HG02970 (cell line): Measurements from ENCODE around the gene ARHGEF10L.
"Not testable (repeated sequence)": the region's sequence is repeated elsewhere in the genome, so short reads cannot be mapped to it uniquely, and the experiment has no call there.

Experiments
- ATAC-seq: cut with Tn5 transposase; IDR thresholded peaks from one replicate; pipeline ENCODE4 v1.9.1; 2021; ENCODE audit warnings: mild to moderate bottlenecking, moderate library complexity, moderate number of reproducible peaks; ENCODE audit not compliant: unreplicated experiment, low FRiP score

The ARHGEF10L gene

DNA sequence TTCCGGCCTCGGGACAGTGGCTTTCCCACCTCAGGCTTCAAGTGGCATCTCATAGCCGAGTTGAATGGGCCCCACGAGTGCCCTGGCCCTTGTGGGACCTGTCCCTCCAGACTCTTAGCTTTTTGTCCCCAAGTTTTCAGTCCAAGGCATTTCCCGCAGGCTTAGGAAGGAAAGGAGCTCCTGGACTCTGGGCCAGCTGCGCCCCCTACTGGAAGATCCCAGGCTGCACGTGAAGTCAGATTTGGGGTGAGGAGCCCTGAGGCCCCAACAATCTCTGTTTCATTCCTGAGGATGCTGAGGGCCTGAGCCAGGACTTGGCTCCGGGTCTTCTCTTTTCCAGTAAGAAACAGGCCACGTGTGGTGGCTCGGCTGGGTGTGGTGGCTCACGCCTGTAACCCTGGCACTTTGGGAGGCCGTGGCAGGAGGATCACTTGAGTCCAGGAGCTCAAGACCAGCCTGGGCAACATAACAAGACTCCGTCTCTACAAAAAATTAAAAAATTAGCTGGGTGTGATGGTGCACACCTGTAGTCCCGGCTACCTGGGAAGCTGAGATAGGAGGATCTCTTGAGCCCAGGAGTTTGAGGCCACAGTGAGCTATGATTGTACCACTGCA is 67.4 kb downstream of the ARHGEF10L start:
- no peak for ATAC-seq

DNA sequence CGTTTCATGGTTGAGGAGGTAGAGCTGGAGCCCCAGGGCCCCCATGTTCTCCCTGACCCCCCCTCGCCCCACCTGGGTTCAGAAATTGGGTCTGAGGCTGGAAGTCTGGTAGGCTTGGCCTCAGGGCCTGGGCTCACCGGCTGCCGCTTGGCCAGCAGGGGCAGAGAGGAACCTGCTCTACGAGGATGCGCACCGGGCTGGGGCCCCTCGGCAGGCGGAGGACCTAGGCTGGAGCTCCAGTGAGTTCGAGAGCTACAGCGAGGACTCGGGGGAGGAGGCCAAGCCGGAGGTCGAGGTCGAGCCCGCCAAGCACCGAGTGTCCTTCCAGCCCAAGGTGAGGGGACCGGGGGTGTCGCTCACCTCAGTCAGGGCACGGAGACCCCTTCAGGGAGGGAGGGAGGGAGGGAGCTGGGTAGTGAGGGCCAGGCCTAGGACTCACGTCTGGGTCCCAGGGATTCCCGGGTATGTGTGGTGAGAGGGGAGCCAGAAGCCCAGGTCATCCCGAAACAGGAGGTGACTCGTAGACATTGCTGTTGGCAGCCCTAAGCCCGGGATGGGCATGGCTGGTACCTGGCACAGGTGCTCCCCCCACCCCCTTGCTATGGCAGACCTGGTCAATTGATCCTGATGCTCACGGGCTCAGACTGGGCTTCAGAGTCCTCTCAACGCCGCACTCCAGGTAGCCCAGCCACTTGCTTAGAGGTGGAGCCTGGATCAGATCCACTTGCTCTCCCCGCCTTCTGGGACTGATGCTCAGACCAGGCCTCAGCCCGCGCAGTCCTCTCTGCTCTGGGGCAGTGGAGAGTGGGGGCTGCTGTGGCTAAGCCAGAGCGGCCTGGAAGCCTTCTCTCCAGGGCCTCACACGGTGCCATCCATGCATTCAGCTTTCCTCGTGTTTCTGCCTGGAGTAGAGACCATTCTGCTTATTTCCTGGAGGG is 68.4 kb downstream of the ARHGEF10L start:
- ATAC-seq, result no peak

DNA sequence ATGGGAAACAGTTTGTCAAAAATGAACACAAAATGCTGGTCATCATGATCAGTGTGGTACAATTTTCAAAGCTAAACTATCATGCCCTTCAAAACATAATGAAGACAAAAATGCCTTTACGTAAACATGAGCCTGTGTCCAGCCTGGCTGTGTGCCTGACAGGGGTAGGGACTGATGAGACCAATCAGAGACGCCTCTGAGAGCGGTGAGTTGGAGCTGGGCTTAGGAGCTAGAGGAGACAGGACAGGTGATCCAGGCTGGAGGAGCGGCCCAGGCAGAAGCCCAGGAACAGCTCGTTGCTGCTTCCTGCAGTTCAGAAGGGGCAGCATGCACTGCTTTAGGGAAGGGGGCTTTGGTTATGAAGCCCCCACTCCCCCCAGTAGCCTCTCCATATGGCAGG is 70.0 kb downstream of the ARHGEF10L start:
- no peak for ATAC-seq

DNA sequence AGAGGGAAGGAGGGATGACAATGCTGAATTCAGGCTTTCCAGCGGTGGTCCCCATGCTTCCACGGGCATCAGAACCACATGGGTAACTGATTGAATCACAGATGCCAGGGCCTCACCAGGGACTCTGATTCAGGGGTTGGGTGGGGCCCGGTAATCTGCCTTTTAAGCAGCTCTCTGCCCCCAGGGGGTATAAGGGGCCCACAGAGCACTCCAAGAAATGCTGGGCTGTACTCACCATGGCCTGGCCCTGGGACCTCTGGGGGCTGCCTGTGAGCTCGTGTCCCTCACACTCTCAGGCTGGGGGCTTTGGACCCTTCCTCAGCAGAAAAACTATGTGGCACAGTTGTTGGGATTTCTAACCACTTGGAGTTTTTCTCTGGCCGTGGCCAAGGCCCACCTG is 70.6 kb downstream of the ARHGEF10L start:
- ATAC-seq, result no peak

DNA sequence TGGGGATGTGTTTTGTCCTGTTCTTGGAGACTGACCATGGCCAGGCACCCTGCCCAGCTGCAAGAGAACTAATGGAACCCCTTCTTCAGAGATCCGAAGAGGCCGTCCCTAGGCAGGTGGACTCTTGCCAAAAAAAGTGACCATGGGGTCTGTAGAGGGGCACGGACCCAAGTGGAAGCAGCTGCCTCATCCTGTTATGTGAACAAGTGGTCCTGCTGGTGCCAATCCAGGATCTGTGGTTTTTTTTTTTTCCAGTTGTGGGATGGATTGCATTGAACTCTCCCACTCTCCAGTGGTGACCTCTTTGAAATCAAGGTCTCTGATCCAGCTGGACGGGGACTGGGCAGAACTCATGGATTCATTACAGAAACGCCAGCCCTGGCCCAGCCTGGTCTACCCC is 71.2 kb downstream of the ARHGEF10L start:
- no peak for ATAC-seq

DNA sequence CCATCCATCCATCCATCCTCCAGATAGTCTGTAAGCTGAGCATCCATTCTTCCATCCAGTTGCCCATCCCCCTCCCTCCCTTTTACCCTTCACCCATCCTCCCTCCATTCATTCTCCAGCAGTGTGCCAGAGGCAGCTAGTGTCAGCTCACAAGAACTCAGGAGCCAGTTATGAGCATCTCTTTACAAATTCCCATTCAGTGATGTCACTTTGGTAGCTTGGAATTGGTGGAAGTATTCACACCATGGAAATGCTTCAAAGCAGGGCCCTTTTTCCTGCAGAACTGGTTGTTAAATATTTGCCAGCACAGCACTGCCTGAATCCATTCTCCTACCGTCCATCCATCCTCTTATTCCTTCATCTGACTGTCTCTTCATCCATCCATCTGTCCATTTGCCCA is 72.5 kb downstream of the ARHGEF10L start:
- no peak for ATAC-seq

DNA sequence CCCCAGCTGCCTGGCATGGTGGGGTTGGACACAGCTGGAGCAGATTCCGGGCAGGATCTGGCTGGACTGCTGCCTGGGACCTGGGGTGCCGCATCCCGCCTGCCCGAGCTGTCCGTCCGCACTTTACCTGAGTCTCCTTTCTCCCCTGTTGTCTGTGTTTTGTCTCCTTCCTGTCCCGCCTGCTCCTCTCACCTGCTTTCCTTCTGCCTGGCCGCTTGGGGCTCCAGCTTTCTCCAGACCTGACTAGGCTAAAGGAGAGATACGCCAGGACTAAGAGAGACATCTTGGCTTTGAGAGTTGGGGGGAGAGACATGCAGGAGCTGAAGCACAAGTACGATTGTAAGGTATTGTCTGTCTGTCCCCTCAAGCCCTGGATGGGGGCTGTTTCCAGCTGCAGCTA is 73.3 kb downstream of the ARHGEF10L start:
- ATAC-seq, result no peak

DNA sequence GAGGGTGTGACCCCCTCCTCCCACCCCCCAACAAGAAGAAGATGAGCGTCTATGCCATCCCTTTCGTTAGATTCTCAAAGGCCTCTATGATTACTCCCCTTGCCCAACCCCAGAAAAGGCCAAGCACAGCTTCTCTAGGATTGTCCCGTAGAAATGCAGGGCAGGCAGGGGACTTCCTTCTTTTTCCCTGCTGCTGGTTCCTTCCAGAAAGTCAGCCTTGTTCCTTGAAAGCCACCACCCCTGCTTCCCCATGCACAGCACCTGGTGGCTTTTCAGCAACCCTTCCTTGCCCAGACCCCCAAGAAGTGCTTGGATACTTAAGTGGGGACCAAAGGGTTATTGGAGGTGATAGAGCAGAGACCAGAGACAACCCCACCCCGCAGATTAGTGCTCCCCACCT is 75.1 kb downstream of the ARHGEF10L start:
- ATAC-seq, result no peak

DNA sequence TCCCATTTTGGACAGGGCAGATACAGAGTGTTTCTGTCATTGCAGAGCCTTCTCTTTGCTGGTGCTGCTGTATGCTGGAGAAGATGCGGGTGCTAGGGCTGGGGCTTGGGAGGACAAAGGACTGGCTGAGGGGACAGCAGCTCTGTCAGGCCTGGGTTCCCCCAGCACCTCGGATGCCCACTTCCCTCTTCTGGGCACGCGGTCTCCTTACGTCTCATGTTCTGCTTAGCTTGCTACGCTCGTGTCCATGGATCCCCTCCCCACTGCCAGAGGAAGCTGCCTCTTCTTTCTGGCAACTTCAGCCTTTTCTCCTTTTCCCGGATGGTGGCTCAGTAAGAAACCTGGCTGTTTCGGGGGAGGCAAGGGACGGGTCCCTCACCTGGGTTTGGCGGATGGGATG is 75.7 kb downstream of the ARHGEF10L start:
- ATAC-seq, result no peak

DNA sequence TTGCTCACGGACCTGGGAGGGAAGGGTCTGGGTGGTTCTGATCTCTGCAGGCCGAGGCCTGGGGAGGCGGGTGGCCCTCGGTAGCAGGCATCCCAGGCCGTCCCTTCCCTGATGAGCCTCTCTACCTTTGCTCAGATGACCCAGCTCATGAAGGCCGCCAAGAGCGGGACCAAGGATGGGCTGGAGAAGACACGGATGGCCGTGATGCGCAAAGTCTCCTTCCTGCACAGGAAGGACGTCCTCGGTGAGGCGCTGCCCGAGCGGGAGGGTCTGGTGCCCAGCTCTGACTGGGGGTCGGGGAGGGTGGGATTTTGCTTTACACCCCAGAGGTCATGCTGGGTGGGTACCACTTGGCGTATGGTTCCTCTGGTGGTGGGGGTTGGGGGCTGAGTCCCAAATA is 76.5 kb downstream of the ARHGEF10L start:
- ATAC-seq, result no peak

DNA sequence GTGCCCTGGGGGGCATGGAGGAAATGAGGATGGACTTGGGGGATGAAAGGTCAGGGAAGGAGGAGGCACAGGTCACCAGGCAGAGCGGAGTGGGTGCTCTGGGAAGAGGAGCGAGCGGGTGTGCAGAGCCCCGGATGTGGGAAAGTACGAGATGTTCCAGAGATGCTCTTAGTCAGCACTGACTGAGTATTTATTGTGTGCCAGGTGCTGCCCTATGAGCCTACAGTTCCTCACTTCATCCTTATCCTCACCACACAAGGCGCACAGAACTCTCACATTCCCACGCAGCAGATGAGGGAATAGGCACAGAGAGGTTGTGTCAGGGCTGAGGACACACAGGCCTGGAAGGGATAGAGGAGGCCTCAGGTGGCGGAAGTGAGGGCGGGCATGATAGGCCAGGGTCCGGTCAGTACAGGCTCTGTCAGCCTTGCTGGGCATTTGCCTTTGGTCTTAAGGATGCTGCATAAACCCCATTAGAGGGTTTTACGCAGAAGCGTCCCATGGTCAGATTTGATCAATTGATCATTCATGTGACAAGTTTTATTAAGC is 77.3 kb downstream of the ARHGEF10L start:
- no peak for ATAC-seq

DNA sequence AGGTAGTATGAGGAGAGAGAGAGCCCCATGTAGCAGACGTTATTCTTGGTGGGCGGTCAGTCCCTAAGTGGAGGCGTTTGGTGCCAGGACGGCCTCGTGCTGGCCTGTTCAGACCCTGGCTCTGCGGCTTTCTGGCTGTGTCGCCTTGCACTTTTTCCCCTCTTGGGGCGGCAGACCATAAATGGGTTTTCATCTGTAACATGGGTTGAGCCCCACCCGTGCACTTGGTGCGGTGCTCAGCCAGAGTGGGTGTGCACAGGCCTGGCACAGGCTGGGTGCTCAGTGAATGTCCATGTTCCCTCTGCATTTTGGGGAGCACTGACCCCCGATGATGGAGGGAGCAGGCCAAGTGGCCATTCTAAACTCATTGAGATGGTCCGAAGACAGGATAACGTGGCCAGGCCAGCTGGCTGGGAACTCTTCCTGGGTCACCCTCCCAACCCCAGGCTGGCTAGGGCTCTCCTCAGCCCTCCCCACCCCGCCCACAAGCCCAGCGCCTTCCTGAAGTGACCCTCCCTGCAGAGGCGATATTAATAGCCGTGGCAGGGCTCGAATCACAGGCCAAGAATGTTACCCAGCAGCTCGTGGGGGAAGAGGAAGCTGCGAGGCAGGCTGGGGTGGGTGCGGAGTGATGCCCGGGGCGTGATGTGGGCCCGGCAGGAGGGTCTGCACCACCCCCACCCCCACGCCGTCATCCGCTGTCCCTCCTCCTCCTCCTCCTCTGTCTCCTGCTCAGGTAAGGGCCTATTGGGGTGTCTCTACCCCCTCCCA is 78.5 kb downstream of the ARHGEF10L start:
- no peak for ATAC-seq

DNA sequence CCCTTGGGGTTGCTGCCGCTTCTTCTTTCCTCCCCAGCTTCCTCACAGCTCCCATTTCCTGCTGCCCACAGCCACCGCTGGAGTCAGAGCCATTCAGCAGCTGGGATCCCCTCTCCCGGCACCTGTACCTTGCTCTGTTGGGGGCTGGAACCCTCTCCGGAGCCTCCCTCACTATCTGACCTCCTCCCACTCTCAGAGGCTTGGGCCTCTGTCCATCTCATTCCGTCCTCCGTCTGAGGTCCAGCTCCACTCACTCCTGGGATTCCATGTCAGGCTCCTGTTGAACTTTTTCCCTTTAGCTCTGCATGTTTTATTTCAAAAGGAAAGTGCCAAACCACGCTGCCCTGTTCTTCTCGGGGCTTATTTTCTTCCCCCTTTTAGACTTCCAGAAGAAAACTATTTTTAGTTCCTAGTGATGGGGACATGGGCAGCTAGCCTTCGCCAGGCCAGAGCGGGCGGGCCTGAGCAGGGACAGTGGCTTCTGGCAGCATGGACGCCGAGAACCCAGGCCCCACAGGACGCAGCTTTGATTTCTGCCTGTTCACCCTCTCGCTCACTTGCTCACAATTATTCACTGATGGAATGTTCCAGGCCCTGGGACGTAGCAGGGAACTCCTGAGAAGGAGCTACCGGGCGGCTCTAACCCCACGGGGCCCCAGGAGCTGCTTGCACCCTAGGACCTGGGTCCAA is 79.2 kb downstream of the ARHGEF10L start:
- no peak for ATAC-seq

DNA sequence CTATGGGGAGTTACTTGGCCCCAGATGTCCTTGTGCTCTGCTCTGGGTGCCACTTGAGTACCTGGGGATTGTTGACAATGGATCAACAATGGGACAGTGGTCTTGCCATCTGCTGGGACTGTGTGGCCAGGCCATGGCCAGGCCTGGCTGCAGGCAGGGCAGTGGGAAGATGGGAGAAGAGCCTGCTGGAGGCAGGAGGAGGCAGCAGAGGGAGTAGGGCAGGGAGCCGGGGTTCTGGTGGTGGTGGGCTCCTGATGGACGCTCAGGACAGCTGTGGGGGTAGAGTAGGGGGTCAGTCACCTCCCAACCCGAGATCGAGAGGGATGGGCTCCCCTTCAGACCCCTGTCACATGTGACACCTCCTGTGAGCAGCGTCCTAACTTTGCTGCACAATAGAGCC is 81.0 kb downstream of the ARHGEF10L start:
- no peak for ATAC-seq

DNA sequence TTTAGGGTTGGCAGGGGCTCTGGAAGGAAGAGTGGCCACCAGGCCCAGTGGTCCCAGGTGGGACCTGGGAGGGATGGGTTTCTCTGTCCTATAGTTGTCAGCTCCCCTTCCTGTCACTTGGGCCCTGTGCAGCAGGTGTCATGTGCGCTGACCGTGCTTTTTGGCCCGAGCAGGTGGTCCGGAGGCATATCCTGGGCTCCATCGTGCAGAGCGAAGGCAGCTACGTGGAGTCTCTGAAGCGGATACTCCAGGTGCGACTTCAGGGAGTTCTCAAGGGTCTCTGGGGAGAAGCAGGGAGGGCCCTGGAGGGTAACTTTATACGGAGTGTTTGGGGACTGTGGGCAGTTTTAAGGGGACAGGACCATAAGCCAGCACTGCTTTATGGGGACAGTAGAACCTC is 82.2 kb downstream of the ARHGEF10L start:
- no peak for ATAC-seq

DNA sequence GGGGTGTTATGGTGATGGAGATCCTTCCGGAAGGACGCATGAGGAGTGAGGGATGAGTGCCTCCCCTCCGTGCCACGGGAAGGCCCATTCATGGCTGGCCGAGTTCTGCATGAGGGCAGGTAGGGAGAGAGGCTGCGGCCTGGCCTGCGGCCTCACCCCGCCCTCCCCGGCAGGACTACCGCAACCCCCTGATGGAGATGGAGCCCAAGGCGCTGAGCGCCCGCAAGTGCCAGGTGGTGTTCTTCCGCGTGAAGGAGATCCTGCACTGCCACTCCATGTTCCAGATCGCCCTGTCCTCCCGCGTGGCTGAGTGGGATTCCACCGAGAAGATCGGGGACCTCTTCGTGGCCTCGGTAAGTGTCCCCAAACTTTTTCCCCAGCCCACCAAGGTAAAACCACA is 83.3 kb downstream of the ARHGEF10L start:
- ATAC-seq, result no peak

DNA sequence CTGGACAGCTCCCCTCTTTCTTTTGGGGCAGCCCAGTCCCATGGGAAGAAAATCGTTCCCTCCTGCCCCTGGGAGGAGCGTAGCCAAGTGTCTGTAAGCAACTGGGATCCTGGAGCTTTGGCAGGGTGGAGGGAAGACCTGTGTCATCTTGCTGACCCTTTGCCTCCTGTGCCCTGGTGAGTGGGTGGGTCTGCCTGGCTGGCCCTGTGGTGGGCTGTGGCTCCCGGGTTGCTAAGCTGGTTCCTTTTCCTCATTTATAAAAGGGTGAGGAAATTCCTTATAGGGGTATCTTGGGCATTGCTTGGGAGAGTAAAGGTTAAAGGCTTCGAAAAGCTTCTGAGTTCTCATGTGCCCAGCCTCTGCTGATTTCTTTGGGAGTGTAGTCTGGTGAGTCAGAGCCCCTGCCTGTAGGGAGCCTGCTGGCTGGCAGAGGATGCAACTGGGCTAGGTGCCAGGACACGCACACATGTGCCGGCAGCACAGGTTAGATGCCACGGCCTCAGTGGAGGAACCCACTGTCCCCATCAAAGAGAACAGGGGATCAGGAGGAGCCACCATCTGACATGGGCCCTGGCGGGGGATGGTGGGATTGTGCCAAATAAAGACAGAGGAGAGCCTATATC is 85.2 kb downstream of the ARHGEF10L start:
- no peak for ATAC-seq

DNA sequence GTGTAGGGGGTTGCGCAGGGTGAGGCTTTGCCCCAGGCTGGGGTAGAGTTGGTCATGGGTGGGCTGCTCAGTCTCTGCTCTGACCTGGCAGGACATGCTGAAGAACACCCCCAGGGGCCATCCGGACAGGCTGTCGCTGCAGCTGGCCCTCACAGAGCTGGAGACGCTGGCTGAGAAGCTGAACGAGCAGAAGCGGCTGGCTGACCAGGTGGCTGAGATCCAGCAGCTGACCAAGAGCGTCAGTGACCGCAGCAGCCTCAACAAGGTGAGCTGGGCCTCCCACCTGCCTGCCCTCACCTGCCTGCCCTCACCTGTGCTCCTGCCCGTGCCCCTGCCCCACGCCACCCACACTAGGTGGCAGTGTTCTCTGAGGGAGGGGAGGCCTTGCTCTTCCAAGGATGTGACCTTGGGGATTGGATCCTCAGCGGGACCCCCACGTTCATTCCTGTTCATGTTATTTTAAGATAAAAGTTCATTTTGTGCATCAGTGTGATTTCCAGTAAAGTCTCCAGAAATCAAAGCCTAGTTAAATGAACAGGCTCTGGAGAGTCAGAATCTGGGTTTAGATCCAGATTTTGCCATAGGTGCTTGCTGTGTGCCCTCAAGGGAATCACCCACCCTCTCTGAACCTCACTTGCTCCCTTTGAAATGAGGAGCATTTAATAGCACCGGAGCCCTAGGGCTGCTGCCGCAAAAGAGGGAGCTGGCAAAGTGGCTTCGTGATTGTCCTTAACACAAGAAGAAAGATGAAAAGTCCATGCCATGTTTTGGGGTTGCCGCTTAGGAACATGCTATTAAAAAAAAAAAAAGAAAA is 87.9 kb downstream of the ARHGEF10L start:
- ATAC-seq, result no peak

DNA sequence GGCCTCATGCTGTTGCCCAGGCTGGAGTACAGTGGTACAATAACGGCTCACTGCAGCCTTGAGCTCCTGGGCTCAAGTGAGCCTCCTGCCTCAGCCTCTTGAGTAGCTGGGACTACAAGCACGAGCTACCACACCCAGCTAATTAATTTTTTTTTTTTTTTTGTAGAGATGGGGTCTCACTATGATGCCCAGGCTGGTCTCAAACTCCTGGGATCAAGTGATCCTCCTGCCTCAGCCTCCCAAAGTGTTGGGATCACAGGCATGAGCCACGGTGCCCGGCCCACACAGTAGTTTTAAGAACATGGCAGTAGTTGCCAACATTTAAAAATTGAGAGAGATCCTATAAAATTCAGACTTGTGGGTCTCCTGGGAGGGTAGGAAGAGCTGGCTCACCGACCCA is 89.5 kb downstream of the ARHGEF10L start:
- not testable (repeated sequence) for ATAC-seq
